Bronchus fibroblast of lung (primary cell): ENCODE data around the gene TEFM. TPM values are rescaled to one million over a fixed set of nuclear protein-coding genes. Genes with fewer than 3 reads are reported as not detected.

Experiments used
- total RNA-seq: library from RNA; depleted of rRNA; stranded (reverse); fragments of >200 nt; gene quantifications from 2 replicates; pipeline ENCODE4 v1.2.3, GENCODE V29; 2015

Gene TEFM, protein sequence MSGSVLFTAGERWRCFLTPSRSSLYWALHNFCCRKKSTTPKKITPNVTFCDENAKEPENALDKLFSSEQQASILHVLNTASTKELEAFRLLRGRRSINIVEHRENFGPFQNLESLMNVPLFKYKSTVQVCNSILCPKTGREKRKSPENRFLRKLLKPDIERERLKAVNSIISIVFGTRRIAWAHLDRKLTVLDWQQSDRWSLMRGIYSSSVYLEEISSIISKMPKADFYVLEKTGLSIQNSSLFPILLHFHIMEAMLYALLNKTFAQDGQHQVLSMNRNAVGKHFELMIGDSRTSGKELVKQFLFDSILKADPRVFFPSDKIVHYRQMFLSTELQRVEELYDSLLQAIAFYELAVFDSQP
- total RNA-seq: 6.7 and 9.2 TPM in 2 replicates

DNA sequence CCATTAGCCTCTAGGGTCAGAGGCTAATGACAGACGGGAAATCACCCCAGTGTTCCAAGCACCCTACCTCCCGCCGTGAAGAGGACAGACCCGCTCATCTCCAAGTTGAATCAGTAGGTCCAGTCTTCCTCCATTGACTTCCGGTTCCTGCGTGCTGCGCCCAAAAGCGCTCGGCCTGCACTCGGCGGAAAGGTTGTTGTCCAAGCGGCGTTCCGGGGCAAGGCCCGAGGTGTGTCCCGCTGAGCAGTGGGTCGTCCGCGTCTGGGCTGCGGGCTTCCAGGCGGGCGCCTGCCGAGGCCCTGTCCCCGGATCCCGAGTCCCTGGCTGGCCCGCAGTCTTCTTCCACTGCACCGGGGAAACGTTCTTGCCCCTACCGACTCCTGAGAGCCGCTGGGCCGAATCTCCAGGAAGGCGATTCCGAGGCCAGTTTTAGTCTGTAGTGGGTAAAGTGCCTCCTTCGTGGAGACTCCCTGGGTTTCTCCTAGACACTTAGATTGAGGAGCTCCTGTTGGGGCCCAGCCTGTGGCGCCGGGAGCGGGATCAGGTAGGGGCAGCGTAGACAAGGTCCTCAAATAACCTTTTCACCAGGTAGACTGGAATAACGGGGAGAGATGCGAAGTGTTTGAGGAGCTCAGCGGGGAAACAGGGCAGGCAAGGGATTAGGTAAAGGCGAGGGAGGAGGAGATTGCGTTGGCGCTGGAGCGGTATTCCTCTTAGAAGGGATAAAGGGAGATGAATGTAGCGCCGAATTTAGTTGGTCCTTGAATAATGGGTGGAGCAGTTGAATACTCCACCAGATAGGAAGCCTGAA lies at the start of gene TEFM:
TSS of gene TEFM (minus strand) at position 138 of the 811 bp plus-strand sequence. CDS start at position 98, 40 bp downstream.

DNA sequence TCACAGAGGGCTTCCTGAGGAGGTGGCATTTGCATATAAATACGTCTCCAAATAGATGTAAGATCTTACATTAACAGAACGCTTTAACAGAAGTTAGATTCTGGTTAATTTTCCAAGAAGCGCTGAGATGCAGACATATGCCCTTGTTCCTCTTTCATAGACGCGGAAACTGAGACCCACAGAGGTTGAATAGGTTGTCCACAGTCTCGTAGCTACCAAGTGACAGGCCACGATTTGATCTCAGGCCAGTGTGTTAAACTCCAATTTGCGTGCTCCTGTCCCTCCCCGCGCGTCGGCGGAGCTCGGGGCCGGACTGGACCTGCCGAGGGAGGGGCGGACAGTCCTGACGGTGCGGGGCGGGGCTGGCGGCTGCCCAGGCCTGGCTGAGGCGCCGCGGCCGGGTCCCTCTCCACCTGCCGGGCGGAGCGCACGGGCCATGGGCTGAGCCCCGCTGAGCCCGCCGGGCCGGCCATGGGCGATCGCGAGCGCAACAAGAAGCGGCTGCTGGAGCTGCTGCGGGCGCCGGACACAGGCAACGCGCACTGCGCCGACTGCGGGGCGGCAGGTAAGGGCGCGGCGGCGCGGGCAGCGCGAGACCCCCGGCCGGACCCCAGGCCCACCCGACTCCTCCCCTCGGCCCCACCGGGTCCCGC lies 15.6 kb upstream of the TEFM start, which contains the start of gene ADAP2:
TSS of gene ADAP2 (plus strand) at position 402 of the 653 bp plus-strand sequence. CDS start at position 472, 70 bp downstream.

Other genes with a start within 250 kb of the TEFM start
- 6.9 and 9.2 TPM in 2 replicates for gene CRLF3, start 81.5 kb downstream of the TEFM start, total RNA-seq
- gene ATAD5, start 74.3 kb downstream of the TEFM start, total RNA-seq: 2.2 and 3.5 TPM in 2 replicates
- 2.2 and 2.7 TPM in 2 replicates for gene ADAP2, start 15.7 kb upstream of the TEFM start, total RNA-seq
- gene RNF135, start 64.8 kb upstream of the TEFM start, total RNA-seq: 15.1 and 15.9 TPM in 2 replicates
- 13.7 and 16.8 TPM in 2 replicates for gene NF1, start 188.7 kb upstream of the TEFM start, total RNA-seq